Measurements from ENCODE around the gene TRRAP.

TRRAP gene

GRCh38 chr7:98956469-98956868, 78.1 kb downstream of the TRRAP start:
- no peak for DNase-seq

GRCh38 chr7:98956937-98957336, 78.6 kb downstream of the TRRAP start:
- no peak for DNase-seq

- DNase-seq = no peak
Measured at GRCh38 chr7:98957766-98958165, 79.4 kb downstream of the TRRAP start.

GRCh38 chr7:98958968-98959367, 80.6 kb downstream of the TRRAP start:
- DNase-seq = no peak

- no peak for DNase-seq
Measured at GRCh38 chr7:98963305-98963704, 85.0 kb downstream of the TRRAP start.

- no peak for DNase-seq
Measured at GRCh38 chr7:98964596-98964995, 86.3 kb downstream of the TRRAP start.

- no peak for DNase-seq
Measured at GRCh38 chr7:98968621-98969020, 90.3 kb downstream of the TRRAP start.

GRCh38 chr7:98969386-98969785, 91.1 kb downstream of the TRRAP start:
- no peak for DNase-seq

- DNase-seq = no peak
Measured at GRCh38 chr7:98970016-98970615, 91.8 kb downstream of the TRRAP start.

GRCh38 chr7:98970805-98971204, 92.5 kb downstream of the TRRAP start:
- no peak for DNase-seq

GRCh38 chr7:98974205-98974604, 95.9 kb downstream of the TRRAP start:
- DNase-seq = no peak

GRCh38 chr7:98974906-98975816, 96.8 kb downstream of the TRRAP start:
- no peak for DNase-seq

- no peak for DNase-seq
Measured at GRCh38 chr7:98976396-98977185, 98.3 kb downstream of the TRRAP start.

- DNase-seq = no peak
Measured at GRCh38 chr7:98978672-98979071, 100.3 kb downstream of the TRRAP start.

- no peak for DNase-seq
Measured at GRCh38 chr7:98981701-98982100, 103.4 kb downstream of the TRRAP start.

GRCh38 chr7:98982686-98983085, 104.4 kb downstream of the TRRAP start:
- no peak for DNase-seq

- no peak for DNase-seq
Measured at GRCh38 chr7:98984126-98984525, 105.8 kb downstream of the TRRAP start.

- DNase-seq = no peak
Measured at GRCh38 chr7:98985406-98985805, 107.1 kb downstream of the TRRAP start.

- no peak for DNase-seq
Measured at GRCh38 chr7:98985945-98986344, 107.6 kb downstream of the TRRAP start.

GRCh38 chr7:98988641-98989040, 110.3 kb downstream of the TRRAP start:
- no peak for DNase-seq

- no peak for DNase-seq
Measured at GRCh38 chr7:98990356-98990755, 112.0 kb downstream of the TRRAP start.

GRCh38 chr7:98991141-98991540, 112.8 kb downstream of the TRRAP start:
- no peak for DNase-seq

GRCh38 chr7:98992076-98992475, 113.7 kb downstream of the TRRAP start:
- no peak for DNase-seq
